Purkinje cell (primary cell): ENCODE data around the gene HTATSF1. TPM values are rescaled to one million over a fixed set of nuclear protein-coding genes. Genes with fewer than 3 reads are reported as not detected.

Source experiments
- polyA plus RNA-seq: library from polyadenylated mRNA; unstranded; fragments of >200 nt; fragmentation: Nextera tagmentation; gene quantifications from 2 replicates; pipeline ENCODE4 v1.2.1, GENCODE V29; 2014

The HTATSF1 gene
- 56.2 and 59.9 TPM in 2 replicates for polyA plus RNA-seq

GRCh38 chrX:136497556-136498052, at the start of gene HTATSF1:
HTATSF1 (plus strand) TSS chrX:136497592; CDS start chrX:136497685, 93 bp downstream.

DNA sequence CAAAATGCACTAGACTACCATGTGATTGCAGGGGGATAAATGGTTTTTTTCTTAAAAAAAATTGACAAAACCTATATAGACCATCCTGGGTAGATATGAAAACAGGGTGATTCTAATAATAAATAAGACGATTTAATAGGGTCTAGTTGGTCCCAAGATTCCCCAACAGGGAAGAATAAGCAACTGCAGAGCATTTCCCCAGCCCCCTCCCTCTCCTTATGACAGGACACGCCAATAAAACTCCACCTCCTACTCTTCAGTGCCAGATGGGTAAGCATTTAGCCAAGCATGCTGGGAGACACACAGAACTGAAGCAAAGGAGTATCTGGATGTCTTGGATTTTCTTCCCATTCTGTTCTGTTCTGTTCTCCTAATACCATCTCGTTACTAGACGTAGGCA, 9.7 kb upstream of the HTATSF1 start, which contains the start of gene BRS3:
BRS3 (plus strand) TSS at position 301 of the 400 bp plus-strand sequence. CDS start 168 bp downstream, outside the sequence.

DNA sequence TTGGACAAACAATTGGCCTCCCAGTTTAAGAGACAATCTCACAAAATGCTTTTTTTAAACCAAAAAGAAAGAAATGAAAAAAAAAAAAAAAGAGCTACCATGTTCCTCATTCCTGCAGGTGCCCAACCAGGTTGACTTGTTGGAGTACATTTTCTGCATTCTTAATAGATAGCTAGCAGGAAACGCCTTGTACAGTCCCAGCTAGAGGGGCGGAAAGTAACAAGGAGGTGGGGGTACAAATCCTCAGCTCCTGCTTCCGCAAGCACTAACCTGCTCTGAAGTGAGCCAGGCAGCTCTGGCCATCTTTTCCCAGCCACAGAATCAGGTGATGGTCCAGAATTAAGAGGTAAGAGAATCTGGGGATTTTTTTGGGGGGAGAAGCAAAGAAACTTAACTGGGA, 34.6 kb downstream of the HTATSF1 start, which contains the start of gene VGLL1:
VGLL1 (plus strand) TSS at position 265 of the 400 bp plus-strand sequence. CDS start 3,806 bp downstream, outside the sequence.

Other genes with a start within 250 kb of the HTATSF1 start
- gene MAP7D3, start 246.2 kb upstream of the HTATSF1 start, polyA plus RNA-seq = 7.0 and 11.5 TPM in 2 replicates
- gene ADGRG4, start 196.6 kb upstream of the HTATSF1 start, polyA plus RNA-seq = not detected in 2 replicates
- not detected in 2 replicates for gene BRS3, start 9.6 kb upstream of the HTATSF1 start, polyA plus RNA-seq
- 2.1 TPM in 1 of 2 replicates, not detected in the other for gene VGLL1, start 34.6 kb downstream of the HTATSF1 start, polyA plus RNA-seq
- not detected in 2 replicates for gene CD40LG, start 150.6 kb downstream of the HTATSF1 start, polyA plus RNA-seq